Parathyroid adenoma (tissue), 2 donors: ENCODE results near the gene CNTN6.

ENCODE experiments used
- H2AFZ ChIP-seq: fragments of 300-600 bp; sonication (generic); one replicate; pipeline ENCODE4 v1.7.0; 2017; ENCODE audit warnings: antibody characterized with exemption, mild to moderate bottlenecking
- H3K27ac ChIP-seq: fragments of 300-600 bp; sonication (generic); one replicate; pipeline ENCODE4 v1.7.0; 2017
- H3K27me3 ChIP-seq: fragments of 300-600 bp; sonication (generic); one replicate; pipeline ENCODE4 v1.7.0; 2017; ENCODE audit warnings: low read length; ENCODE audit not compliant: control insufficient read depth, insufficient read depth
- H3K36me3 ChIP-seq: fragments of 300-600 bp; sonication (generic); one replicate; pipeline ENCODE4 v1.7.0; 2017; ENCODE audit warnings: low read length; ENCODE audit not compliant: control insufficient read depth, insufficient read depth
- H3K4me1 ChIP-seq: fragments of 300-600 bp; sonication (generic); one replicate; pipeline ENCODE4 v1.7.0; 2017; ENCODE audit warnings: control low read depth
- H3K4me2 ChIP-seq: fragments of 300-600 bp; sonication (generic); one replicate; pipeline ENCODE4 v1.7.0; 2017; ENCODE audit warnings: low read length
- H3K4me3 ChIP-seq: fragments of 300-600 bp; sonication (generic); one replicate; pipeline ENCODE4 v1.7.0; 2017; ENCODE audit warnings: low read depth, low read length
- H3K79me2 ChIP-seq: fragments of 300-600 bp; sonication (generic); one replicate; pipeline ENCODE4 v1.7.0; 2017; ENCODE audit warnings: control low read depth
- H3K9ac ChIP-seq: fragments of 300-600 bp; sonication (generic); one replicate; pipeline ENCODE4 v1.7.0; 2017; ENCODE audit warnings: mild to moderate bottlenecking
- H3K9me3 ChIP-seq: fragments of 300-600 bp; sonication (generic); one replicate; pipeline ENCODE4 v1.7.0; 2017; ENCODE audit warnings: low read length; ENCODE audit not compliant: control insufficient read depth
- CTCF ChIP-seq: fragments of 300-600 bp; sonication (generic); IDR thresholded peaks from one replicate; pipeline ENCODE4 v1.7.0; 2017; ENCODE audit warnings: antibody characterized with exemption, mild to moderate bottlenecking
- donor health status: primary hyperparathyroidism.

The CNTN6 gene

GRCh38 chr3:1087066-1087560 lies 5.7 kb upstream of the CNTN6 start:
- no peak overlapping the region for H3K4me3 ChIP-seq
- peak; percentile 33 for TF ChIP-seq CTCF
- no peak overlapping the region for H3K4me2 ChIP-seq
- no peak overlapping the region for H3K27ac ChIP-seq
- no peak overlapping the region for H3K9ac ChIP-seq
- no peaks in the 10 kb centered on the region for H3K79me2 ChIP-seq
- no peaks in the 10 kb centered on the region for H3K27me3 ChIP-seq
- H3K9me3 ChIP-seq = no peaks in the 10 kb centered on the region
- no peaks in the 10 kb centered on the region for H3K4me1 ChIP-seq
- H3K36me3 ChIP-seq = no peaks in the 10 kb centered on the region
- no peak overlapping the region for H2AFZ ChIP-seq

- no peak overlapping the region for H3K4me3 ChIP-seq
- H3K4me1 ChIP-seq = no peaks in the 10 kb centered on the region
- H3K27me3 ChIP-seq = no peaks in the 10 kb centered on the region
- no peak overlapping the region for H3K9ac ChIP-seq
- no peaks in the 10 kb centered on the region for H3K36me3 ChIP-seq
- H2AFZ ChIP-seq = no peak overlapping the region
- no peak overlapping the region for H3K27ac ChIP-seq
- no peaks in the 10 kb centered on the region for H3K9me3 ChIP-seq
- no peak for TF ChIP-seq CTCF
- H3K79me2 ChIP-seq = no peaks in the 10 kb centered on the region
- H3K4me2 ChIP-seq = no peak overlapping the region
Measured at GRCh38 chr3:1088503-1088902, 4.3 kb upstream of the CNTN6 start.

- Histone ChIP-seq H3K27ac (no peak overlapping the region), H2AFZ (no peak overlapping the region)
Measured at GRCh38 chr3:1091286-1091685, 1.5 kb upstream of the CNTN6 start.

GRCh38 chr3:1092061-1092460 lies 763 bp upstream of the CNTN6 start:
- no peak overlapping the region for H3K27ac ChIP-seq
- no peaks in the 10 kb centered on the region for H3K27me3 ChIP-seq
- H3K4me2 ChIP-seq = no peak overlapping the region
- H3K79me2 ChIP-seq = no peaks in the 10 kb centered on the region
- H3K36me3 ChIP-seq = no peaks in the 10 kb centered on the region
- H3K9ac ChIP-seq = no peak overlapping the region
- no peaks in the 10 kb centered on the region for H3K4me1 ChIP-seq
- no peak overlapping the region for H3K4me3 ChIP-seq
- no peaks in the 10 kb centered on the region for H3K9me3 ChIP-seq
- no peak overlapping the region for H2AFZ ChIP-seq
- TF ChIP-seq CTCF = no peak

More at GRCh38 chr3:1091286-1091685, 1.5 kb upstream of the CNTN6 start:
- H3K79me2 ChIP-seq = no peaks in the 10 kb centered on the region
- no peak overlapping the region for H3K4me2 ChIP-seq
- H3K27me3 ChIP-seq = no peaks in the 10 kb centered on the region
- no peaks in the 10 kb centered on the region for H3K9me3 ChIP-seq
- H3K4me1 ChIP-seq = no peaks in the 10 kb centered on the region
- H3K9ac ChIP-seq = no peak overlapping the region
- no peak for TF ChIP-seq CTCF
- no peak overlapping the region for H3K4me3 ChIP-seq
- H3K36me3 ChIP-seq = no peaks in the 10 kb centered on the region

- Histone ChIP-seq H3K79me2 (no peaks in the 10 kb centered on the region), H2AFZ (no peak overlapping the region), H3K4me1 (no peaks in the 10 kb centered on the region), H3K9me3 (no peaks in the 10 kb centered on the region), H3K4me2 (no peak overlapping the region), H3K9ac (no peak overlapping the region), H3K27ac (no peak overlapping the region), H3K4me3 (no peak overlapping the region), H3K36me3 (no peaks in the 10 kb centered on the region), H3K27me3 (no peaks in the 10 kb centered on the region)
- no peak for TF ChIP-seq CTCF
Measured at GRCh38 chr3:1093217-1093616, 393 bp downstream of the CNTN6 start.
